Measurements from ENCODE around the gene EPHB6.

Gene EPHB6

GRCh38 chr7:142919656-142920055, 64.8 kb downstream of the EPHB6 start:
- Histone ChIP-seq H3K4me1 (ENCODE audit: insufficient read depth, low read length) (no peaks in the 10 kb centered on the region), H3K36me3 (ENCODE audit: insufficient read depth, low read depth, low read length) (no peaks in the 10 kb centered on the region), H3K4me3 (ENCODE audit: low read length) (no peak overlapping the region), H3K9ac (ENCODE audit: low read depth, low read length) (no peak overlapping the region), H3K9me3 (ENCODE audit: insufficient read depth, low read depth, low read length) (no peaks in the 10 kb centered on the region), H3K27ac (ENCODE audit: low read length) (no peak overlapping the region), H3K27me3 (ENCODE audit: insufficient read depth, low read length) (no peaks in the 10 kb centered on the region)
